ENCODE measurements around the gene LRRC46.

DNA sequence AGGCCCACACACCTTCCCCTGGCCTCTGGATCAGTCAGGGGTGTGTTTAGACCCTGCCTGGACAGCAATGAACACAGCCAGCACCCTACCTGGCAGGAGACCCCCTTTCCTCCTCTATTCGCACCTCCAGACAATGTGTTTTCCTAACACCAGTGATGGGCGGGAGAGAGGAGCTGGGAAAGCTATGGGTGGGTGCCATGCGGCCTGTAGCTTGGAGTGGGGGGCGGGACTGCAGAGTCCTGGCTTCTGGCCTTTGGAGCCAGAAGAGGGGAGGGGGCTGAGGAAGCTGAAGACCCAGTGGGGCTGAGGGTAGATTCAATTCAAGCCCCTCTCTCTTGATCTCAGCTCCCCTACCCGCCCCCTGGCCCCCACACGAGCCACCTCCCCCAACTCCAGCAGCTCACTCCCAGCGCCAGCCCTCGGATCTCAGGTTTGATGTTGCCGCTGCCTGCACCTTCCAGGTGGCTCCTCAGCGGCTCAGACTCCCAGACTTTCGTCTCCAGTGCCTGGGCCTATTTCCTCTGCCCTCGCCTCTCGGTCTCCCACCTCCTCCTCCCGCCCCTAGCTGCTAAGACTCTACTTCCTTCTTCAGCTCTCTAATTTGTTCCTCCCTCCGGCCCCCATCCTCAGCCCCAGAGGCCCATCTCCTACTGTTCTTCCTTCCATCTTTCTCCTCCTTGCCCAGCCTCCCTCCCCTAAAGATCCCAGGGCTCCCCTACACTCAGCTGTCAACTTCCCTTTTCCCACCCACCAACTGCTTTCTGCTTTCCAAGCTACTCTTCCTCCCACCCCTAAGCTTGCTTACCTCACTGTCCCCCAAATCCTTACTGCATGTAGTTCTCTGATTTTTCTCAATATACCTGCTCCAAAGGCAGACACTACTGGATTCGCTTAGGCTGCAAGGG, 26.3 kb downstream of the LRRC46 start:
- no peak for TF ChIP-seq EZH2 (IDR thresholded peaks at IDR 0.05; ENCODE audit: low read length, unreplicated experiment)
- TF ChIP-seq, protein P1, sequence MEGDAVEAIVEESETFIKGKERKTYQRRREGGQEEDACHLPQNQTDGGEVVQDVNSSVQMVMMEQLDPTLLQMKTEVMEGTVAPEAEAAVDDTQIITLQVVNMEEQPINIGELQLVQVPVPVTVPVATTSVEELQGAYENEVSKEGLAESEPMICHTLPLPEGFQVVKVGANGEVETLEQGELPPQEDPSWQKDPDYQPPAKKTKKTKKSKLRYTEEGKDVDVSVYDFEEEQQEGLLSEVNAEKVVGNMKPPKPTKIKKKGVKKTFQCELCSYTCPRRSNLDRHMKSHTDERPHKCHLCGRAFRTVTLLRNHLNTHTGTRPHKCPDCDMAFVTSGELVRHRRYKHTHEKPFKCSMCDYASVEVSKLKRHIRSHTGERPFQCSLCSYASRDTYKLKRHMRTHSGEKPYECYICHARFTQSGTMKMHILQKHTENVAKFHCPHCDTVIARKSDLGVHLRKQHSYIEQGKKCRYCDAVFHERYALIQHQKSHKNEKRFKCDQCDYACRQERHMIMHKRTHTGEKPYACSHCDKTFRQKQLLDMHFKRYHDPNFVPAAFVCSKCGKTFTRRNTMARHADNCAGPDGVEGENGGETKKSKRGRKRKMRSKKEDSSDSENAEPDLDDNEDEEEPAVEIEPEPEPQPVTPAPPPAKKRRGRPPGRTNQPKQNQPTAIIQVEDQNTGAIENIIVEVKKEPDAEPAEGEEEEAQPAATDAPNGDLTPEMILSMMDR (conservative IDR thresholded peaks at IDR 0.05; ENCODE audit: low read depth, low read length): no peak

Data from PC-3 (cell line).